ENCODE data around the gene HOXC10.

The HOXC10 gene

GRCh38 chr12:54001283-54002187 is 16.6 kb downstream of the HOXC10 start:
- TF ChIP-seq CTCF (IDR thresholded peaks at IDR 0.05; ENCODE audit: low read depth, low read length): no peak
- H3K4me3 ChIP-seq (replicated peaks in 1 of 2; ENCODE audit: low read depth in 2 of 2, low read length in 2 of 2): no peak overlapping the region

GRCh38 chr12:54002278-54002914 is 17.4 kb downstream of the HOXC10 start:
- DNase-seq (ENCODE audit: low read depth in 2 of 2): no peak
- H3K4me3 ChIP-seq (replicated peaks in 1 of 2; ENCODE audit: low read depth in 2 of 2, low read length in 2 of 2): no peak overlapping the region
- TF ChIP-seq CTCF (IDR thresholded peaks at IDR 0.05; ENCODE audit: low read depth, low read length): no peak

More at GRCh38 chr12:54001283-54002187, 16.6 kb downstream of the HOXC10 start:
- no peak for DNase-seq (ENCODE audit: low read depth in 2 of 2)

GRCh38 chr12:54002915-54003389 is 18.0 kb downstream of the HOXC10 start:
- no peak for DNase-seq (ENCODE audit: low read depth in 2 of 2)
- no peak for TF ChIP-seq CTCF (IDR thresholded peaks at IDR 0.05; ENCODE audit: low read depth, low read length)
- H3K4me3 ChIP-seq (replicated peaks in 1 of 2; ENCODE audit: low read depth in 2 of 2, low read length in 2 of 2): no peak overlapping the region

GRCh38 chr12:54003625-54004024 is 18.7 kb downstream of the HOXC10 start:
- TF ChIP-seq CTCF (IDR thresholded peaks at IDR 0.05; ENCODE audit: low read depth, low read length): no peak
- DNase-seq (ENCODE audit: low read depth in 2 of 2): no peak
- no peak overlapping the region for H3K4me3 ChIP-seq (replicated peaks in 1 of 2; ENCODE audit: low read depth in 2 of 2, low read length in 2 of 2)

GRCh38 chr12:54004063-54004840 is 19.3 kb downstream of the HOXC10 start:
- H3K4me3 ChIP-seq (replicated peaks in 1 of 2; ENCODE audit: low read depth in 2 of 2, low read length in 2 of 2): no peak overlapping the region
- TF ChIP-seq CTCF (IDR thresholded peaks at IDR 0.05; ENCODE audit: low read depth, low read length): no peak
- no peak for DNase-seq (ENCODE audit: low read depth in 2 of 2)

- no peak overlapping the region for H3K4me3 ChIP-seq (replicated peaks in 1 of 2; ENCODE audit: low read depth in 2 of 2, low read length in 2 of 2)
- DNase-seq (ENCODE audit: low read depth in 2 of 2): no peak
- no peak for TF ChIP-seq CTCF (IDR thresholded peaks at IDR 0.05; ENCODE audit: low read depth, low read length)
Measured at GRCh38 chr12:54004841-54005530, 20.0 kb downstream of the HOXC10 start.

Data from cardiac fibroblast (primary cell).